ENCODE data around the gene C1QL2. TPM values are rescaled to one million over a fixed set of nuclear protein-coding genes. Genes with fewer than 3 reads are reported as not detected.

The C1QL2 gene
- total RNA-seq, 4 donors from 2014 or later = not detected

GRCh38 chr2:119116411-119117295 lies 41.9 kb downstream of the C1QL2 start:
- Histone ChIP-seq H3K9me3 (no peaks in the 10 kb centered on the region), H3K4me1 (no peaks in the 10 kb centered on the region), H3K27ac (no peak overlapping the region), H3K4me3 (no peak overlapping the region), H3K36me3 (no peaks in the 10 kb centered on the region), H3K27me3 (peaks cover 0 to 3% (median 2%) of the 10 kb centered on the region in 3 donors)
- in situ Hi-C loops (cut with MboI; ENCODE audit: low sequenced_read_pairs in 4 of 4) = no loop called here
- ATAC-seq (no peak), DNase-seq (no peak)
- intact Hi-C loops (cut with DNase I; ENCODE audit: low total_unique reads) = no loop called here
- TF ChIP-seq CTCF (IDR thresholded peaks at IDR 0.05 in 4 of 5, conservative IDR thresholded peaks at IDR 0.05 in 1 of 5) (no peak), POLR2A (IDR thresholded peaks at IDR 0.05) (no peak)

GRCh38 chr2:119114266-119114665 lies 44.3 kb downstream of the C1QL2 start:
- no peak overlapping the region for H3K27ac ChIP-seq
- intact Hi-C loops (cut with DNase I; ENCODE audit: low total_unique reads) = no loop called here
- H3K36me3 ChIP-seq = no peaks in the 10 kb centered on the region
- H3K9me3 ChIP-seq = no peaks in the 10 kb centered on the region
- no peak overlapping the region for H3K4me3 ChIP-seq
- H3K4me1 ChIP-seq = no peaks in the 10 kb centered on the region
- in situ Hi-C loops (cut with MboI; ENCODE audit: low sequenced_read_pairs in 4 of 4) = no loop called here
- TF ChIP-seq POLR2A (IDR thresholded peaks at IDR 0.05) = no peak
- no peak for TF ChIP-seq CTCF (IDR thresholded peaks at IDR 0.05 in 4 of 5, conservative IDR thresholded peaks at IDR 0.05 in 1 of 5)
- no peak for ATAC-seq
- H3K27me3 ChIP-seq = peaks cover 0 to 3% (median 2%) of the 10 kb centered on the region in 3 donors
- DNase-seq = no peak

- H3K4me3 ChIP-seq = no peak overlapping the region
- in situ Hi-C loops (cut with MboI; ENCODE audit: low sequenced_read_pairs in 4 of 4) = no loop called here
- intact Hi-C loops (cut with DNase I; ENCODE audit: low total_unique reads) = no loop called here
- H3K36me3 ChIP-seq = no peaks in the 10 kb centered on the region
- peaks cover 0 to 3% (median 2%) of the 10 kb centered on the region in 3 donors for H3K27me3 ChIP-seq
- H3K9me3 ChIP-seq = no peaks in the 10 kb centered on the region
- ATAC-seq (no peak), DNase-seq (no peak)
- H3K4me1 ChIP-seq = no peaks in the 10 kb centered on the region
- H3K27ac ChIP-seq = no peak overlapping the region
- no peak for TF ChIP-seq CTCF (IDR thresholded peaks at IDR 0.05 in 4 of 5, conservative IDR thresholded peaks at IDR 0.05 in 1 of 5)
- no peak for TF ChIP-seq POLR2A (IDR thresholded peaks at IDR 0.05)
These were observed 45.1 kb downstream of the C1QL2 start for GRCh38 chr2:119113489-119113770.

- ATAC-seq (no peak), DNase-seq (no peak)
- no peaks in the 10 kb centered on the region for H3K36me3 ChIP-seq
- peaks cover 0 to 3% (median 2%) of the 10 kb centered on the region in 3 donors for H3K27me3 ChIP-seq
- intact Hi-C loops (cut with DNase I; ENCODE audit: low total_unique reads) = no loop called here
- no peak overlapping the region for H3K4me3 ChIP-seq
- no peak overlapping the region for H3K27ac ChIP-seq
- in situ Hi-C loops (cut with MboI; ENCODE audit: low sequenced_read_pairs in 4 of 4) = no loop called here
- no peak for TF ChIP-seq POLR2A (IDR thresholded peaks at IDR 0.05)
- TF ChIP-seq CTCF (IDR thresholded peaks at IDR 0.05 in 4 of 5, conservative IDR thresholded peaks at IDR 0.05 in 1 of 5) = no peak
- H3K9me3 ChIP-seq = no peaks in the 10 kb centered on the region
- no peaks in the 10 kb centered on the region for H3K4me1 ChIP-seq
These were observed 45.6 kb downstream of the C1QL2 start for GRCh38 chr2:119112770-119113488.
